ENCODE measurements around the gene COL19A1.

The COL19A1 gene

GRCh38 chr6:70231311-70231710 lies 365.0 kb downstream of the COL19A1 start:
- Histone ChIP-seq H3K79me2 (ENCODE audit: low read length) (no peaks in the 10 kb centered on the region), H3K4me1 (ENCODE audit: low read length) (no peaks in the 10 kb centered on the region), H3K4me3 (ENCODE audit: low read length) (no peak overlapping the region), H3K27ac (ENCODE audit: low read length) (no peak overlapping the region), H3K36me3 (replicated peaks; ENCODE audit: low read depth, low read length) (no peaks in the 10 kb centered on the region), H3K4me2 (ENCODE audit: low read length) (no peak overlapping the region), H3K27me3 (ENCODE audit: low read depth, low read length) (no peaks in the 10 kb centered on the region), H2AFZ (ENCODE audit: low read depth, low read length) (no peak overlapping the region), H4K20me1 (ENCODE audit: insufficient read depth, low read length) (no peaks in the 10 kb centered on the region), H3K9ac (ENCODE audit: low read length) (no peak overlapping the region), H3K9me3 (ENCODE audit: insufficient read depth, low read length) (no peaks in the 10 kb centered on the region)
- no peak for TF ChIP-seq EZH2phosphoT487 (IDR thresholded peaks at IDR 0.05; ENCODE audit: low read depth)
- TF ChIP-seq, protein P1, sequence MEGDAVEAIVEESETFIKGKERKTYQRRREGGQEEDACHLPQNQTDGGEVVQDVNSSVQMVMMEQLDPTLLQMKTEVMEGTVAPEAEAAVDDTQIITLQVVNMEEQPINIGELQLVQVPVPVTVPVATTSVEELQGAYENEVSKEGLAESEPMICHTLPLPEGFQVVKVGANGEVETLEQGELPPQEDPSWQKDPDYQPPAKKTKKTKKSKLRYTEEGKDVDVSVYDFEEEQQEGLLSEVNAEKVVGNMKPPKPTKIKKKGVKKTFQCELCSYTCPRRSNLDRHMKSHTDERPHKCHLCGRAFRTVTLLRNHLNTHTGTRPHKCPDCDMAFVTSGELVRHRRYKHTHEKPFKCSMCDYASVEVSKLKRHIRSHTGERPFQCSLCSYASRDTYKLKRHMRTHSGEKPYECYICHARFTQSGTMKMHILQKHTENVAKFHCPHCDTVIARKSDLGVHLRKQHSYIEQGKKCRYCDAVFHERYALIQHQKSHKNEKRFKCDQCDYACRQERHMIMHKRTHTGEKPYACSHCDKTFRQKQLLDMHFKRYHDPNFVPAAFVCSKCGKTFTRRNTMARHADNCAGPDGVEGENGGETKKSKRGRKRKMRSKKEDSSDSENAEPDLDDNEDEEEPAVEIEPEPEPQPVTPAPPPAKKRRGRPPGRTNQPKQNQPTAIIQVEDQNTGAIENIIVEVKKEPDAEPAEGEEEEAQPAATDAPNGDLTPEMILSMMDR (IDR thresholded peaks at IDR 0.05; ENCODE audit: low read depth, low read length), result no peak

GRCh38 chr6:70234561-70235236 lies 368.3 kb downstream of the COL19A1 start:
- Histone ChIP-seq H3K79me2 (ENCODE audit: low read length) (no peaks in the 10 kb centered on the region), H3K27ac (ENCODE audit: low read length) (no peak overlapping the region), H3K9ac (ENCODE audit: low read length) (no peak overlapping the region), H3K27me3 (ENCODE audit: low read depth, low read length) (peaks cover 7% of the 10 kb centered on the region; the same call in 1 of the 2 replicates), H3K4me1 (ENCODE audit: low read length) (no peaks in the 10 kb centered on the region), H3K9me3 (ENCODE audit: insufficient read depth, low read length) (no peaks in the 10 kb centered on the region), H2AFZ (ENCODE audit: low read depth, low read length) (no peak overlapping the region), H3K4me2 (ENCODE audit: low read length) (no peak overlapping the region), H3K36me3 (replicated peaks; ENCODE audit: low read depth, low read length) (no peaks in the 10 kb centered on the region), H3K4me3 (ENCODE audit: low read length) (no peak overlapping the region), H4K20me1 (ENCODE audit: insufficient read depth, low read length) (no peaks in the 10 kb centered on the region)
- TF ChIP-seq, protein P1 (IDR thresholded peaks at IDR 0.05; ENCODE audit: low read depth, low read length), result no peak
- no peak for TF ChIP-seq EZH2phosphoT487 (IDR thresholded peaks at IDR 0.05; ENCODE audit: low read depth)

GRCh38 chr6:70236343-70236742 lies 370.0 kb downstream of the COL19A1 start:
- Histone ChIP-seq H3K4me2 (ENCODE audit: low read length) (no peak overlapping the region), H3K36me3 (replicated peaks; ENCODE audit: low read depth, low read length) (no peaks in the 10 kb centered on the region), H3K4me3 (ENCODE audit: low read length) (no peak overlapping the region), H4K20me1 (ENCODE audit: insufficient read depth, low read length) (no peaks in the 10 kb centered on the region), H3K27me3 (ENCODE audit: low read depth, low read length) (peaks cover 13% of the 10 kb centered on the region; the same call in 1 of the 2 replicates), H3K9me3 (ENCODE audit: insufficient read depth, low read length) (no peaks in the 10 kb centered on the region), H3K27ac (ENCODE audit: low read length) (no peak overlapping the region), H3K4me1 (ENCODE audit: low read length) (no peaks in the 10 kb centered on the region), H3K9ac (ENCODE audit: low read length) (no peak overlapping the region), H2AFZ (ENCODE audit: low read depth, low read length) (no peak overlapping the region), H3K79me2 (ENCODE audit: low read length) (no peaks in the 10 kb centered on the region)
- TF ChIP-seq EZH2phosphoT487 (IDR thresholded peaks at IDR 0.05; ENCODE audit: low read depth), result no peak
- TF ChIP-seq, protein P1 (IDR thresholded peaks at IDR 0.05; ENCODE audit: low read depth, low read length), result no peak

GRCh38 chr6:70241031-70241430 lies 374.7 kb downstream of the COL19A1 start:
- Histone ChIP-seq H3K27me3 (ENCODE audit: low read depth, low read length) (peaks cover 13% of the 10 kb centered on the region; the same call in 1 of the 2 replicates), H3K36me3 (replicated peaks; ENCODE audit: low read depth, low read length) (no peaks in the 10 kb centered on the region)
- TF ChIP-seq, protein P1 (IDR thresholded peaks at IDR 0.05; ENCODE audit: low read depth, low read length), result no peak
- no peak for TF ChIP-seq EZH2phosphoT487 (IDR thresholded peaks at IDR 0.05; ENCODE audit: low read depth)

More at GRCh38 chr6:70241031-70241430, 374.7 kb downstream of the COL19A1 start:
- Histone ChIP-seq H2AFZ (ENCODE audit: low read depth, low read length) (no peak overlapping the region), H4K20me1 (ENCODE audit: insufficient read depth, low read length) (no peaks in the 10 kb centered on the region), H3K79me2 (ENCODE audit: low read length) (no peaks in the 10 kb centered on the region), H3K9me3 (ENCODE audit: insufficient read depth, low read length) (no peaks in the 10 kb centered on the region), H3K4me3 (ENCODE audit: low read length) (no peak overlapping the region), H3K4me1 (ENCODE audit: low read length) (no peaks in the 10 kb centered on the region), H3K4me2 (ENCODE audit: low read length) (no peak overlapping the region), H3K27ac (ENCODE audit: low read length) (no peak overlapping the region), H3K9ac (ENCODE audit: low read length) (no peak overlapping the region)

Data from OCI-LY3 (cell line).